Lung (tissue), 12 donors: Measurements from ENCODE around the gene HRK. TPM values are rescaled to one million over a fixed set of nuclear protein-coding genes. Genes with fewer than 3 reads are reported as not detected.

Experiments used
- ATAC-seq: fragments of 200-7000 bp; cut with Tn5 transposase; one replicate; pipeline ENCODE4 v1.9.1; 2020; ENCODE audit warnings: moderate number of reproducible peaks; ENCODE audit not compliant: insufficient read depth, low FRiP score
- DNase-seq, 3 donors: peaks; one replicate each; pipeline ENCODE4 v3.0.0-alpha.2; 2013 to 2017
- H3K27ac ChIP-seq, 2 donors: one replicate each; pipeline ENCODE4 v1.5.1; 2013; ENCODE audit warnings: mild to moderate bottlenecking in 2 of 2, moderate library complexity in 2 of 2, control low read depth in 1 of 2, inconsistent platforms in 1 of 2, low read depth in 1 of 2, low read length in 1 of 2
- H3K27me3 ChIP-seq, 3 donors: one replicate each; pipeline ENCODE4 v1.5.1; 2013; ENCODE audit warnings: low read length in 2 of 3; ENCODE audit not compliant: control insufficient read depth in 3 of 3, insufficient read depth in 3 of 3
- H3K36me3 ChIP-seq, 4 donors: one replicate each; pipeline ENCODE4 v1.5.1; 2013; ENCODE audit warnings: low read length in 4 of 4, mild to moderate bottlenecking in 1 of 4, moderate library complexity in 1 of 4; ENCODE audit not compliant: control insufficient read depth in 4 of 4, insufficient read depth in 4 of 4
- H3K4me1 ChIP-seq, 5 donors: one replicate each; pipeline ENCODE4 v1.5.1; 2013; ENCODE audit warnings: low read length in 5 of 5, mild to moderate bottlenecking in 2 of 5, moderate library complexity in 1 of 5; ENCODE audit not compliant: control insufficient read depth in 5 of 5, insufficient read depth in 5 of 5
- H3K4me3 ChIP-seq: one replicate; pipeline ENCODE4 v1.5.1; 2013; ENCODE audit warnings: mild to moderate bottlenecking, control low read depth, moderate library complexity
- H3K9ac ChIP-seq, 2 donors: one replicate each; pipeline ENCODE4 v1.5.1; 2013; ENCODE audit warnings: low read length in 2 of 2, control low read depth in 1 of 2; ENCODE audit not compliant: insufficient read depth in 1 of 2
- H3K9me3 ChIP-seq, 4 donors: one replicate each; pipeline ENCODE4 v1.5.1; 2013; ENCODE audit warnings: low read length in 3 of 4, mild to moderate bottlenecking in 1 of 4, moderate library complexity in 1 of 4; ENCODE audit not compliant: control insufficient read depth in 4 of 4, insufficient read depth in 3 of 4
- CTCF ChIP-seq: IDR thresholded peaks from 2 replicates; pipeline ENCODE4 v1.5.1; 2012; ENCODE audit warnings: mild to moderate bottlenecking; ENCODE audit errors: control extremely low read depth, extremely low read depth
- WGBS, 2 donors: extraction: QIAGEN DNeasy Blood & Tissue Kit; methylation state at CpG; one replicate each; pipeline ENCODE4 v1.1.7; 2013; 5-methylcytosine and 5-hydroxymethylcytosine counted together
- polyA plus RNA-seq, 2 donors: library from polyadenylated mRNA; stranded (reverse); fragments of 200-250 nt; gene quantifications; one replicate each; pipeline ENCODE4 v1.2.1, GENCODE V29; 2013
- total RNA-seq, 2 donors: library from RNA; depleted of rRNA in 1 of 2; stranded (reverse); fragments of >200 nt in 1 of 2; gene quantifications; one replicate each; pipeline ENCODE4 v1.2.1, GENCODE V29; 2014 to 2021
- donor health status: control.
- donor health status: control.
- donor health status: Bipolar disorder and iron deficiency.
- donor health status: healthy.
- donor health status: DM: yes; HTN: yes; CAD: no.

HRK gene
- total and polyA plus RNA-seq, 4 donors: 0.05 to 1.5 (median 0.23) TPM

GRCh38 chr12:116927244-116927940 lies 46.2 kb upstream of the HRK start:
- no peaks in the 10 kb centered on the region for H3K9me3 ChIP-seq
- no peaks in the 10 kb centered on the region for H3K27me3 ChIP-seq
- no peak overlapping the region for H3K9ac ChIP-seq
- 78 to 81% methylated on average over 9 of the region's 9 CpGs for WGBS, 2 donors
- H3K27ac ChIP-seq: no peak overlapping the region
- peaks cover 0 to 2% (median 0%) of the 10 kb centered on the region in 5 donors for H3K4me1 ChIP-seq
- no peak for ATAC-seq
- DNase-seq: no peak
- H3K36me3 ChIP-seq: peaks cover 11 to 17% (median 13%) of the 10 kb centered on the region in 4 donors
- no peak overlapping the region for H3K4me3 ChIP-seq
- no peak for TF ChIP-seq CTCF

DNA sequence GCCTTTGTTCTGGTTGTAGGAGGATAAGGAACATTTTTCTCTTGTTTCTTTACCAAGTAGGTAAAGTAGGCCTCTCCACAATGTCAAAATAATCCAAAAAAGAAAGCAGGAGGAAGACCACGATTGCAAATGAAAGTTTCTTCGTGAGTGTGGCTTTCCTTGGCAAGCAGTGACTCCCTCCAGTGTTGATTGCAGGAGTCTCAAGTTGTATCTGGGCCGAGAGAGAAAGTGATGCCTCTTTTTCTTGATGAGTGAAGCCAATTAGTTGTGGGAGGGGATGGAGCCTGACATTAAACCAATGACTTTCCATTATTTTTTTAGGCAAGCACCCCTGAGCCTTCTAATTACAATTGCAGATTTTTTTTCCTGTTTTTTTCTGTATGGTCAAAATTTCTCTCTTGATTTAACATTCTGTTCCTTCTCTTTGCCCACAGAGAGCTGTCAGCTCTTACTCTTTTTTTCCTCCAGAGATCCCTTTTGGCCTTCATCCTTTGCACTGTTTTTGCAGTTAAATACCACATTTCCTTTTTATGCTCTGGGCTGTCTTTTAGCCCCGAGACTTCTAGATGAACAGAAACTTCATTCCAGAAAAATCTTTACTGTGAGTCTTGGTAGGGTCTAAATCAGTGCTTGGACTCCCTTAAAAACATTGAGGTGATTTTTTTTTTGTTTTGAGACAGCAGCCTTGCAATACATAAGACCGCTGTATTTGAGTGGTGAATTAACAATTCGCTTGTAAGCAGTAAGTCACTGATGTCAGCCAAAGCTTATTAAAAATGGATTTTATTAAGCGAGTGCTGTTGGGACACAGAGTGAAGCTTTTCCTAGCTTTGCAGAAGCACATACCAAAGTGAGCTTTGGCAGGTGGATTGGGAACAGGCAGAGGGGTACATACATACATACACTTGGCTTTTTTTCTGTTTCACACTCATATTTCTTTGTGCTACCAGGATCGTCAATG lies 45.3 kb upstream of the HRK start:
- ATAC-seq: no peak
- H3K27me3 ChIP-seq: no peaks in the 10 kb centered on the region
- no peak overlapping the region for H3K4me3 ChIP-seq
- no peak for TF ChIP-seq CTCF
- no peaks in the 10 kb centered on the region for H3K9me3 ChIP-seq
- no peak overlapping the region for H3K27ac ChIP-seq
- H3K36me3 ChIP-seq: peaks cover 11 to 15% (median 13%) of the 10 kb centered on the region in 4 donors
- H3K9ac ChIP-seq: no peak overlapping the region
- peaks cover 0 to 2% (median 0%) of the 10 kb centered on the region in 5 donors for H3K4me1 ChIP-seq
- WGBS, 2 donors: 73 to 89% methylated on average over 8 of the region's 8 CpGs
- no peak for DNase-seq

DNA sequence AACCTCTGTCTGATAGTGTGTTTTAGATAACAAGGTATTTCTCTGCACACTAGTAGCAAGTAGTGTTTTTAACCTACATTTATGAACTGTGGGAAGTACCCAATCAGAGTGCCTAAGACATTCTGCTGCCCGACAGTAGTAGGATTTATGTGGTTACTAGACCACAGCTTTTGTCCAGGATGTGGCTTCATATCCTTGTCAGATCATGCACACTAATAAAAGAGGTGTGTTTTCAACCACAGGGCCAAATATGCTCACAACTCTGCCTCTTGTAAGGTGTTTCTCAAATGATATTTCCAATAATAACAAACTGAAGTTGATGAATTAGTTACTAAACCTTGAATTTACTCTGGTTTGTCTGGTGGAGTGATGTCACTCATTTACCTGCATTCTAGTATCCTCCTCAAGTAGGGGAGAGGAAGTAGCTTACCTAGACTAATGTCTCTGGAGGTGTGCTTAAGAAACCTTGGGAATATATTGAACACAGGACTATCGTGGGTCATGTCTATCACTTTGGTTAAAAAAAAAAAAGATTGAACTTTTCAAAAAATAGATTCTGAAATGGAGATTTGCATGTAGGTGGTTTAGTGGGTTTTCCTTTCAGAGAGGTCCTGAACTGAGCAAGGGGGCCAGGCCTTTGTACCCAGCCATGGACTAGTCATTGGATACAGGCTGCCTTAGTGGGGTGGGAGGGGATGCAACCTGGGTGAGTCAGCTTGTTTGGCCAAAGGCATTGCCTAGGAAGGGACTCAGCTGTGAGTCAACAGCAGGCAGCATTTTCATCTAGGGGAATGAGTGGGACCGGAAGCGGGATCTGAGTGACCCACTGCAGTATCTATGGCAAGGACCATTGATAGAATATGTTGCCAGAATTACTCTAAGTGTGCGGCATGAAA lies 43.6 kb upstream of the HRK start:
- ATAC-seq: peak; percentile 53
- peaks cover 0 to 5% (median 0%) of the 10 kb centered on the region in 5 donors for H3K4me1 ChIP-seq

More for the DNA sequence above, 43.6 kb upstream of the HRK start:
- Histone ChIP-seq H3K27ac (no peak overlapping the region), H3K36me3 (peaks cover 9 to 12% (median 10%) of the 10 kb centered on the region in 4 donors), H3K27me3 (no peaks in the 10 kb centered on the region), H3K9ac (no peak overlapping the region), H3K9me3 (peaks cover 0 to 2% (median 0%) of the 10 kb centered on the region in 4 donors), H3K4me3 (no peak overlapping the region)
- DNase-seq: no peak
- TF ChIP-seq CTCF: no peak
- WGBS, 2 donors: 68% methylated on average over 5 of the region's 5 CpGs
